TTC549 (cell line): ENCODE data around the gene LSMEM2.
"Not testable (repeated sequence)": the region's sequence is repeated elsewhere in the genome, so short reads cannot be mapped to it uniquely, and the experiment has no call there.

Experiments
- FAIRE-seq: peaks from 2 replicates; lab custom pipeline; 2012; peaks lifted over from hg19 to GRCh38; lab: Jason Lieb, UNC

LSMEM2 gene

GRCh38 chr3:50278880-50279224, at the start of gene LSMEM2:
LSMEM2 (plus strand) TSS chr3:50279087; CDS start chr3:50279114, 27 bp downstream.
- FAIRE-seq, result no peak

DNA sequence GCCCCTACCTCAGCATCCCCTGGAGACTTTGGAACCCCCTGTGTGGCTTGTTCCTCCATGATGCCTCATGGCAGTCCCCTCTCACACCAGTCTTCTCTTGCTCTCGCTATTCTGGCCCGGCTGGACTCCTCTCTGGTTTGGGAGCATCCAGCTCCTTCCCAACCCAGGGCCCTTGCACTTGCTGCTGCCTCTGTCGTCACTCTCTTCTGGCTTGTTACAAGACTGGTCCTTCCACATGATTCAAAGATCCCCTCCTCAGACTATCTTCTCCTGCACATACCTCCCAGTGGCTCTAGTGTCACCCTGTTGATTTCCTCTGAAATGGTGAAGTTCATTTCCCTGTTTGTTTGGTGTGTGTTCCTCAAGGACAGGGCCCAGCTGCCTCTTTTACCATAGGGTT, 49.4 kb upstream of the LSMEM2 start:
- no peak for FAIRE-seq

DNA sequence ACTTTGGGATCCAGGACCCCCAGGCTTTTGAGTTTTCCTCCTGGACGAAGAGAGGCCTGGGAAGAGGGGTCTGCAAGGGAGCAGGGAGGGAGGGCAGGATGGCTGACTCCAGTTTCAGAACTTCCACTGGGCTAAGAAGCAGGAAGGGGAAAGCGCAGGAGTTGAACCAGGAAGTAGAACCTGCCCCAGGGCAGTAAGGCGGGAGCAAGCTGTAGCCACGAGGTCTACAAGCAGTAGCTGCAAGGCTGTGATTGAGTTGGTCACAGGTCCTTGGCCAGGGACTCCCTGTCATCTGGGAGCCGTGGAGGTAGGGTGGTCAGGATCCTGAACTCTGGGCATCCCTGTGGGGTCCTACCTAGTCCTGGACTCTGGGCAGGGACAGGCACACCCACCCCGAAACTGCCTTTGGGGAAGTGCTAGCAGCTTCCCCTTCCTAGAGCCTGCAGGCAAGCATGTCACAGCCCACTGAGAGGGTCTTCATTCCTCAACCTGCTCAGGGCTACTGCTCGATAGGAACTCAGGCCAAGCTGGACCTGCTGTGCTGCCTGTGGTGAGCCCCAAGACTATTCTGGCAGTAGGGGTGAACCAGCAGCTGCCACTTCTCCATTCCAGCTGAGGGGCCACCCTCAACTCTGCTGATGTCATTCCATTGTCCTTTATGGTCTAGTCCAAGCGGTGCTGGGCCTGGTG, 48.6 kb upstream of the LSMEM2 start:
- FAIRE-seq, result no peak

GRCh38 chr3:50230794-50231125, 48.1 kb upstream of the LSMEM2 start:
- no peak for FAIRE-seq

DNA sequence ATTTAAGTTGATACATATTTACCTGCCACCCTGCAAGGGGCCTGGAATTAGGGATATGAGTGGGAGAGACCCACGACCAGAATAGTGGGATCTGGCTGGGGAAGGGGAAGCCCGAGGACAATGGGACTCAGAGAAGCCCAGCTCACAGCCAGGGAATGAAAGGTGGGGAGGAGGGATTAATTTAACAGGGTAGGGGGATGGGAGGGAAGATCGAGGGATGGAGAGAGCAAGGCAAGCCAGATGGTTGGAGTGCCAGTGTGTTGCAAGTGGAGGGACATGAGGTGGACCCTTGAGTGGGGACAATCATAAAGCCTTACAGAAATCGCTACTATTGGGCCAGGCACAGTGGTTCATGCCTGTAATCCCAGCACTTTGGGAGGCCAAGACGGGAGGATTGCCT, 47.3 kb upstream of the LSMEM2 start:
- no peak for FAIRE-seq

DNA sequence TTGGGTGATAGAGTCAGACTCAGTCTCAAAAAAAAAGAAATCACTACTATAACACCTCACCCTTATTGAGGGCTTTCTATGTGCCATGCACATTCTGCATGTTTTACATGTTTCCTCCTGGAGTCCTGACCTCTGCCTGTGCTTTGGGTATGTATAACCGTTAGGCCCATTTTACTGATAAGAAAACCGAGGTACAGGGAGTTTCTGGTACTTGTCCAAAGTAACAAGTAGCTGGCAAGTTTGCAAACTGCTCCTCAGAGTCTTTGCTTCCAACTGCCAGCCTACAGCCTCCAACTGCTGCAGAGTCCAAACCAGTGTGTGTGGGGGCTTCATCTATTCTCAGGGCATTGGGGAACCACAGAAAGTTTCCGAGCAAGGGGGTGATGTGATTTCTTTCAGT, 46.6 kb upstream of the LSMEM2 start:
- FAIRE-seq, result no peak

DNA sequence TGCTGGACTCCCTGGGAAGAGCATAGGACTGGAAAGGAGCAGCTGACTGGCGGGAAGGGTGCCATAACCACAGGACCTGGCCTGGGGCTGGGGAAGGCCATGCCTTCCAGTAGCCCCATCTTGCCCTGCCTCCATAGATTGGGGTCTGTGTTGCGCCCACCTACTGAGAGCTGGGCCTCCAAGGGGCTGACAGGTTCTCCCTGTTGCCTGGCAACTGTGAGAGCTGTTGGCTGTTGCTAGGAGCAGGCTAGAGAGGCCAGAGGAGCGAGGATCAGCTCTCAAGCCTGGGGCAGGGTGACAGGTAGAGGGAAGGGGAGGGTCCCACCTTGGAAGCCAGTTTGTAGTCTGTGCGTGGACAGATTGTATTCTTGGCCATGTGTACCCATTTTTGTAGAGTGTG, 45.7 kb upstream of the LSMEM2 start:
- no peak for FAIRE-seq

- FAIRE-seq, result peak; percentile 96
Measured at GRCh38 chr3:50235716-50236483, 43.0 kb upstream of the LSMEM2 start, which contains the start of gene GNAI2. GNAI2 (plus strand) TSS chr3:50236204; CDS start chr3:50236336, 132 bp downstream.

GRCh38 chr3:50236484-50237132, 42.3 kb upstream of the LSMEM2 start:
- FAIRE-seq, result no peak

DNA sequence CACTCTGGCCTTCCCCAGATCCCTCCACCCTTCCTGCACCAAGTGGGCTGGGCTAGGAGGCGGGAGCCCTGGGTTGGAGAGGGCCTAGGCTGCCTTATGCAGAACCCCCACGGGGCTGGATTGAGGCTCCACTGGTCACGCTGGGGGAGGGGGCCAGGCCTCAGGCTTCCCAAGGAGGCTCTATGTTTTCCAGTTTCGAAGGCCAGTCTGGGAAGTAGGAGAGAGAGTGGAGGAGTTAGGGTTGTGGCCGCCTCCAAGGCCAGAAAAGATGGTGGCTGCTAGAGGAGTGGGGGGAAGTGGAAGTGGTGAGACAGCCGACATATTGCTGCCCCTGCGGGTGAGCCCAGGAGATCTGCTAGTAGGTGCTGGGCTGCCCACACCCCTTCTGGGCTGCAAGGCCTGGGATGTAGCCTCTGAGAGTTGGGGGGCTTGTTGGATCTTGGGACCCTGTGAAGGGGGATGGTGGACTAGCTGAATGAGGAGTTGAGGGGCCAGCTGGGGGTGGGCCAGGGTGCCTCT, 41.7 kb upstream of the LSMEM2 start:
- no peak for FAIRE-seq

GRCh38 chr3:50237754-50238548, 40.9 kb upstream of the LSMEM2 start:
- no peak for FAIRE-seq

DNA sequence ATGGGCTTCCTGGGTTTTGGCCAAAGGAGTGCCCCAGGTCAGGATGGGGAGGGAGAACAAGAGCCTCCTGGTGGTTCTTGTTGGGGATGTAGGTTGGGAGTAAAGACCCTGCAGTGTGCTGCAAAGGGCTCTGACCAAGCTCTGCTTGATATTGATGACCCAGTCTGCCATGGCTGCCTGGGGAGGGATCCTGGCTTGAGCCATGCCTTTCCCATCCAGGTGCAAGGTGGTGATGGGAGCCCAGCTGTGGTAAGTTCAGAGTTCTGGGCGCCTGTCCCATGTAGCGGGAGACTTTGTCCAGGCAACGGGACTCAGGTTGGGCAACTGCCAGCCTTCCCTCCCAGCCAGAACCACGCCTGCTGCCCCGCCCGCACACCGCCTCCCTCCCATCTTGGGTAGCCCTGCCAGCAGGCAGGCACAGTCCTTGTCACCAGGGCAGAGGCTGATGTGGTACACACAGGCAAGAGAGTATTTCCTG, 40.3 kb upstream of the LSMEM2 start:
- FAIRE-seq, result no peak

GRCh38 chr3:50239649-50240048, 39.2 kb upstream of the LSMEM2 start:
- no peak for FAIRE-seq

DNA sequence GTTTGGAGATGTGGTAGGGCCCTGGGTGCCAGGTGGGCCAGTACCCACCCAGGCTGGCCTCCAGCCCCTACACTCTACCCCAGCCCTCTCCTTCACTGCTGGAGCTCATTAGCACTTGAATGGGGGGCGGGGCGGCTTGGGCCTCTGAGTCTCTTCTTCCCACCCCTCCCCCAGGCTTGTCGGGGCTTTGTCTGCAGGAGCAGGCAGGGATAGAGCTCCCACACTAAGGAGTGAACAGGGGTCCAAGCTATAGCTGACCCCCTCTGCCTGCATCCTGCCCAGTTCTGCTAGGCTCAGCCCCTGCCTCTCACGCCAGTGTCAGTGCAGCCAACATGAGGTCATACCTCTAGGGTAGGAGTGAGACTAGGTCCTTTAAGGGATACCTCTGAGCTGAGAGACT, 37.7 kb upstream of the LSMEM2 start:
- no peak for FAIRE-seq

- FAIRE-seq, result no peak
Measured at GRCh38 chr3:50241713-50242380, 37.0 kb upstream of the LSMEM2 start.

DNA sequence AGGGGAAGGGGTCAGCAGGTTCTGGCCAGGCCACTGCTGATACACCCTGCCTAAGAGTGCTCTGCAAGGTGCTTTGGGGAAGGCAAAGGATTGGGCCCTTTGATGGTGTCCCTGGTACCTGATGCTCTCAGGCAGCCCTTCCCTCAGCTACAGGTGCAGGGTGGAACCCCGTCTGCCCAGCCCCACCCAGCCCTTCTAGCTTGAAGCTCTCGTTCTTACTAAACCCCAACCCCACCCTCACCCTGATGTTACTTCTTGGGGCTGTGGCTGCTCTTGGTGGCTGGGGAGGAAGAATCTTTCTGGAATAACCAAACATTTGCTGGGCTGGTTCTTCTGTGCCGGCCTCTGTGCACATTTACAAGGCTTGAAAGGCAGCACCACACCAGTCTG, 36.5 kb upstream of the LSMEM2 start:
- no peak for FAIRE-seq

DNA sequence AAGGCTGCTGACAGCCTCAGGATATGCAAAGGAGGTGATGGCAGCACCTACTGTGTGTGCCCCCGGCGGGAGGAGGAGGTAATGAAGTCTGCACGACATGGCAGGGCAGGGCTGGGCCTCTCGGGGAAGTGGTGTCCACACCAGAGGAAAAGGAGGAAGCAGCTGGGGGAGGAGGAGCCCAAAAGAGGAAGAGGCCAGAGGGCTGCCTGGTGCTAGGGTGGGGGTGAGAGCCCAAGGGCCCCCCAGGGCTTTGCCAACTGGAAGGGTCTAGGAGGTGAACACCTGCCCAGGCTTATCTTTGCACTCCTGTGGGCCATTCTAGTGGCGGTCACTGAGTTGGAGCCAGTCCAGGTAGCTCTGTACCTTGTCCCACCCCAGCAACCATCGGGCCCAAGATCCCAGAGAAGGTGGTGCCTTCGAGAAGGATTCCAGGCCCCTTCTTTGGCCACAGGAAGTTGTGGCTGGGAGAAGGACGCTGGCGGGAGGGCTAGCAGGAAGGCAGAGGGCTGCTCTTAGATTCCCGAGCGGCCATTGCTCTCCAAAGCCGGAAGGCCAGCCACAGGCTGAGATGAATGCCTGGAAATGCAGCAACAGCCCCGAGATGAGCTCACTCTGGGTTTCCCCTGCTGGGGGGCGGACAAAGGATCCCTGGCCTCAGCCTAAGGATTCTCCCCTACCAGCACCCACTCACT, 35.9 kb upstream of the LSMEM2 start:
- FAIRE-seq, result no peak

GRCh38 chr3:50243543-50243895, 35.4 kb upstream of the LSMEM2 start:
- FAIRE-seq, result no peak

- not testable (repeated sequence) for FAIRE-seq
Measured at GRCh38 chr3:50244813-50245212, 34.1 kb upstream of the LSMEM2 start.

GRCh38 chr3:50245251-50245745, 33.6 kb upstream of the LSMEM2 start:
- FAIRE-seq, result no peak
